HG03442 (cell line): ENCODE measurements around the gene BTF3.
A peak's percentile ranks its signal among the peaks of the same experiment; 100 is the strongest.

Experiments used
- ATAC-seq: cut with Tn5 transposase; IDR thresholded peaks from one replicate; pipeline ENCODE4 v1.9.1; 2021; ENCODE audit warnings: mild to moderate bottlenecking, moderate library complexity; ENCODE audit not compliant: unreplicated experiment

The BTF3 gene

DNA sequence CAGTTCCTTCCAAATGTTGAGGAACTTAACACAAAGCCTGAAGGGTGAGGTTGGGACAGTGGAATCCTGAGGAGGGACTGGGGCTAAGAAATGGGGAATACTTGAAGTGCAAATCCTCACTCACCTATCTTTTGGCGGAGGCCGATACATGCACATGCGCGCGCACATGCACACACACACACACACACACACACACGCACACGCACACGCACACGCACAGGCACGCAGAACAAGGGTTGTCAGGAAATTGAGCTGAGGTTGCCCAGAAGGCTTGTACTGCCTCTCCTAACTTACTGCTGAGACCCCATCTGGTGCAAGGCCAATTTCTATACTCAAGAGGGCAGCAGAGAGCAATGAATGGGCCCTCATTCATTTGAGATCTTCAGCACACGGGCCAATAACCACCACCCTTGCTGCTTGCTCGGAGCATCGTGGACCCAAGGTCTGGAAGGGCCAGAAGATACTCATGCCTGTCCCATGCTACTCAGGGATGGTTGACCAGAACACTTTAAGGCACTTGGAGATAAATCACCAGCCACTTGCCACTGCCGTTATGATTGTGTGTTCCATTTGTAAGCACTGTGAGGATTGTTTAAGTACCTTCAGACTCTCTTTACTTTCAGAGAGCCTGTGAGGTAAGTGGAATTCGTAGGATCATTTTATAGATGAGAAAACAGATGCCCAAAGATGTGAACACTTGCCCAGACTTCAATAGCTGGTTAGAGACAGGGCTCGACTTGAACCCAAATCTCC lies 21.5 kb downstream of the BTF3 start:
- ATAC-seq, result peak; percentile 91

DNA sequence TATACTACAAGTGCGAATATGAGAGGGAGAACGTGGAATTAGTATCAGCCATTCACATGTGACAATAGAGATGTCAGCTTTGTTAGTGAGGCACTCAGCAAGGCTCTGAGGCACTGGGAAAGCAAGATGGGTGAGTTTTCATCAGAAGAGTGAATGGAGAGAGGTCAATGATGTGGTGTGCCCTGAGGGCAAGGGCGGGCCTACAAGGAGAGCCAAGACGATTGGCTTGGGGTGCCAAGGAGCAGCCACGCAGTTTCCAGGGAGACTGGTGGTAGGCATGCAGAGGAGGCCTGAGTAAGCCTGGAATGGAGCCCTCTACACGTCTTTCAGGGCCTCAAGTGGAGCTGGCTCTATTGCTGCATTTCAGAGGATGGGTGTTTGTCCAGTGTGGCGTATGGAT lies 24.7 kb downstream of the BTF3 start:
- no peak for ATAC-seq

DNA sequence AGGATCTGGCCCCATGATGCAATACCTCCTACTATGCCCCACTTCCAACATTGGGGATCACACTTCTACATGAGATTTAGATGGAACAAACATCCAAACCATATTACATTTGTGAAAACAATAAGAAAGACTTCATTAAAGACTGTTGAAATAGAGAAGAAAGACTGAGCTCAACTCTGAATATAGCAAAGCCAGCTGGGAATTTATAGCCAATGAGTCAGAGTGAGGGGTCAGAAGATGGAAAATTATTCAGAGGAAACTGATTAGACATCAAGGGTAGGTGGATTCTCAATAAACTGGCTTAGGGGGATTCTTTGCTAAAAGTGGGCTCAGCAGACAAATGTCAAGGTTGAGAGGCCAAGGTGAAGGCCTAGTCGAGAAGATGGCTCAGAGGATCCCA lies 25.6 kb downstream of the BTF3 start:
- ATAC-seq, result no peak

DNA sequence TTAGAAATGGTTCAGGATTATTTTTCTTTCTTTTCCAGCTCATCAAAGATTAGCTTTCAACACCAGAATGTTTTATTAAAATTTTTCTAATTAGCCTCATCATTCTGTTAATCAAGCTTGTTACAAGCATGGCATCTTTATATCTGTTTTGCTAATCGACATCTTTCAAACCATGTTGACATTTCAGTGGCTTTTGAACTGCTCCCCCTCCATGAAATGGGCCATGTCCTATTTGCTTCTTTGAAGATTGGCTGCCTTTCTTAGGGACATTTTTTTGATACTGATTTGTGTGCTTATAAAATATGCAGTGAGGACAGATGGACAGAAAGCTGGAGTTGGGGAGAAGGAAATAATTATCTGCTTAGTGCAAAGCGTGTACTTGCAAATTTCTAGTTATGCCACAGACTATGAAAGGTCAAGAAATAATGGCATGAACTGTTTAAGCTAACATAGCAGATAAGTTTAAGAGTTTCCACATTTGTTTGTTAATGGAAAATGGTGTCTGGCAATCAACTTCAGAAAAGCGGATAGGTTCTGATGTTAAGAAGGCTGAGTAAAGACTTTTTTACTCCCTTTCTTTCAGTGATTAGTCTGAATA lies 27.5 kb downstream of the BTF3 start:
- no peak for ATAC-seq

DNA sequence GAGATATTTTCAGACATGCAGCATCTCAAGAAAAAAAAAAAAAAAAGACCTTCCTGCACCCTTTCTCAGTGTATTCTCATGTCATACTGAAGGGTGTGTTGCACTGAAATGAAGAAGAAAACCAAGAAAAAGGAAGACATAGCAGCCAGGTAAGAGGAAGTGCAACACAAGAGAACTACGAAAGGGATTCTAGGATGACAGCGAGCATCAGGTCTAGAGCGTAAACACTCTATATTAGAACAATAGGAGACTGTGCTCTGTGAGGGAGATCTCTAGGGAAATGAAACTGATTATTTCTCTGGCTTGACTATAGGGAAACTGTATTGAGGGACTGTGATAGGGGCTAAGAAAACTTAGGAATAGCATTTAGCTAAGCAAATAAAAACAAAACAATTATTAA lies 30.0 kb downstream of the BTF3 start:
- no peak for ATAC-seq

DNA sequence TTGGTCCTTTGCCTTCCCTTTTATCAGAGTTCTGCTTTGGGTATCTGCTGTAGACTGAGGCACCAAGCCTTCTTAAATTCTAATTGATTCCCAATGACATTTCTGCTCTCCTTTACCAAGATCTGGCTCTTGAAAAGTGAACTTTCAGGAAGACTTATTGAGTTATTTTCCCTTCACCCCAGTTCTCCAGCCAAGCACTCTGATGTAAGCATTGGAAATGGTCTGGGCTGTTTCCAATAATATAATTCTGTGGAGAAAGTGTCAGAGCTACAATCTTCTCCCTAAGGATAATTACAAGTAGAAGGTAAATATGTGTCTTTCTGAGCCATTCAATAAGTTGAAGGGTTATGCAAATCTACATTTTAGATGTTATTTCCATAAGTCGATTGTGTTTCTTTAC lies 30.8 kb downstream of the BTF3 start:
- ATAC-seq, result no peak

DNA sequence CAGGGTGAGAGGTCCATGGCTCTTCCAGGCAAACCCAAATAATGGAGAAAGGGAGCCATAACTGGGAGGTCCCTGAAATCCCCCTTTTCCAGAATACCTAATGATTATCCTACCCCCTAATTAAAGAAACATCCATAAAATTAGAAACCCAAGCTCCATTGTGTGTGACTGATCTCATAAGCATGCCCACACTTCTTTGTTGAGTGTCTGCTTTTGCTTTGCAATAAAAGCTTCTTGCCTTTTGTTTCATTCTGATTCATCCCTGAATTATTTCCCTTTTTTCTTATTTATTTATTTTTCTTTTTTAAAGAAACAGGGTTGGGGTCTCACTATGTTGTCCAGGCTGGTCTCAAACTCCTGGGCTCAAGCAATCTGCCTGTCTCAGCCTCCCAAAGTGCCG lies 33.1 kb downstream of the BTF3 start:
- no peak for ATAC-seq

DNA sequence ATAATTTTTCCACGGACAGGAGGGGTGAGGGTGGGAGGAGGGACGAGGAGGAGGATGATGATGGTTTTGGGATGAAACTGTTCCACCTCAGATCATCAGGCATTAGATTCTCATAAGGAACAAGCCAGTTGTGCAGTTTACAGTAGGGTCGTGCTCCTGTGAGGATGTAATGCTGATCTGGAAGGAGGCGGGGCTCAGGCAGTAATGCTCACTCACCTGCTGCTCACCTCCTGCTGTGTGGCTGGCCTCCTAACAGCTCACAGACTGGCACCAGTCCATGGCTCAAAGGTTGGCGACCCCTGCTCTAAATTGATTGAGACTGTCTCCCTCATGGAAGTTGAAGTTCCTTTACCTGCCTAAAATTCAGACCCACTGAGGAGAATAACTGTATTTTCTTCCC lies 34.0 kb downstream of the BTF3 start:
- no peak for ATAC-seq

DNA sequence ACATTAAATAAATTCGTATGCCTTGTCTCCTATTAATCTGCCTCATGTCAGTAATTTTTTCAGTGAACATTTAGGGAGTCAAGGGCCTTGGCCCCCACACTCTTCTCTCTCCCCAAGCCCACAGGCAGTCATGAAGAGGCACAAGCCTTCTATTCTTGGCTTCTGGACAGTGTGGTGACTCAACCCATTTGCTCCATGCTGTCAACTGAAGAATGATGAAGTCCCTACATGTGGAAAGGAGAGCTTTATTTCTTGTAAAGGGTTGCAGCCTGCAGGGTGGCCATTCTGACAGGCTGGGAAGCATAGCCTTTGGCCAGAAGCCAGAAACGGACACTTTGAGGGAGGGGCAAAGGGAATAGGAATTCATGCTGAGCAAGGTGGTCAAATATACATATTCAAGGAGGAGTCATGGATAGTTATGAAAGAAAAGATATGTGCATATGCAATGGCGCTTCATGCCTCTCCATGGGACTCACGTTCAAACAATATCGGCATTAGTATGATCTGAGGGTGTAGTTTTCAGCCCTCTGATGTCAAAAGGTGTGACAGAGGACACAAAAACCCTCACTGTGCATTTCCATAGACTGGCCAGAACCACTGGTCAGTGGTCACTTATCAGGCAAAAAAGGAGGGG lies 35.9 kb downstream of the BTF3 start:
- no peak for ATAC-seq

DNA sequence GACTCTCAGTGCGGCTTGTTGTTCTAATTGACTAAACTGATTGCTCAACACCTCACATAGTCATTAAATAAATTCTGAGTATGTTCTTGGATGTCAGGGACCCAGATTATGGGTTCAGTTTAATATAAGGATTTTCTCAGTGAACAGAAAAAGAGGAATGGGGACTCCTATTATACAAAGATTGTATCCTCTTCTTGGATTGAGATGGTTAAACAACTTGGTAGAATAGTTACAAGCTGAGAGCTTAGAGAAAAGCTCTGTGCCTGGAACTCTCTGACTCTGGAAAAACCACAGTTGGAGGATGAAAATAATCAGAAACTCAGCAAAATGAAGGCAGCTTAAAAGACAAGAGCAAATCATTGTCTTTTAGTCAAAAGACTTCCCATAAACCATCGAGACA lies 36.7 kb downstream of the BTF3 start:
- ATAC-seq, result no peak

DNA sequence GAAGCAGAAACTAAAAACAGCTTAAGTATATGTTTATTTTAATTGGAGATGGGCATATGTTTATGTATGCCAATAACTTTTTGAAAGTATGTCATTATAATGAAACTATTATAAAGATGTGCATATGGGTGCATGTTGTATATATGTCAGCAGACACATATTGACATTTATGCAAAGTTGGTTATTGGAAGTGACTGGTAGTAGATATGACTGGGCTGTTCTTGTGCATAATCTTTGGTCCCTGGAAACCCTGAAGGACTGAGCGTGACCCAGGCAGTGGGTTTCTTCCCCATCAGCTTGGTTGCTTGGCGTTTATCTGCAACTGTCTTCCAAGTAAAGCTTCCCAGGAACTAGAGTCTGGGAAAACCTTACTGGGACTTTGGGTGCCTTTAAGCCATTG lies 41.5 kb downstream of the BTF3 start:
- ATAC-seq, result no peak

DNA sequence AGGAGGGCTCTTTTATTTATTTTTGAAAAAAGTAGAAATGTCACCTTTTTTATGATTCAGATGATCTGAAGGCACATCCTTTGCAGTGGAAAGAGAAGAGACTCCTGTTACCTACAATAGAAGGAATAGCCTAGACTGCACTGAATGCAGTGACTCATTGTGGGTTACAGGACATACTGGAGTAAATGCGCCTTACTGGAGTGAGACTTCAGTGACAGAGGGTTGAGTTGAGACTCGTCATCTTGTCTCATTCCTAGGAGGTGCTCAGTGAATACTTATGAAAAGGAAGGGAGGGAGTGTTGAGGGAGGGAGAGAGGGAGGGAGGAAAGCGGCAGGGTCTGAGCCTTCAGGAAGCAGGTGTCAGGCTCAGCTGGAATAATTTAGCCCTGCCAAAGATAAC lies 42.0 kb downstream of the BTF3 start:
- ATAC-seq, result no peak

DNA sequence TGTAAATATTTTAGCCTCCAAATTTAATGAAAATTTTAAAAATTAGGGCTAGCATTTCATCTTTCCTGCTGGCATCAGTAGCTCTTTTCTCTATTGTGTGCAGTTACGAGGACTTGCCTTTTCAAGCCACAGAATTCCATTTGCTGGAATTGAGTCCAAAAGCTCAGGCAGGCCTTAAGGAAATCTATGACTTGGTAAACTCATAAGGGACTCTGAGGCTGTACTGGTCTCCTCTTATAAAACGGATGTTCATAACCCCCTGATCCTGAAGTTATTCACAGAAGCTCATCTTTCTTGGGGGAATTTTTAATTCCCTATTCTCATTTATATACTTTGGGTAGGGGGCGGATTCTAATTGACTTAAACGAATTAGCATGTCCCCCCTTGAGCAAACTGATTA lies 43.8 kb downstream of the BTF3 start:
- ATAC-seq, result no peak

DNA sequence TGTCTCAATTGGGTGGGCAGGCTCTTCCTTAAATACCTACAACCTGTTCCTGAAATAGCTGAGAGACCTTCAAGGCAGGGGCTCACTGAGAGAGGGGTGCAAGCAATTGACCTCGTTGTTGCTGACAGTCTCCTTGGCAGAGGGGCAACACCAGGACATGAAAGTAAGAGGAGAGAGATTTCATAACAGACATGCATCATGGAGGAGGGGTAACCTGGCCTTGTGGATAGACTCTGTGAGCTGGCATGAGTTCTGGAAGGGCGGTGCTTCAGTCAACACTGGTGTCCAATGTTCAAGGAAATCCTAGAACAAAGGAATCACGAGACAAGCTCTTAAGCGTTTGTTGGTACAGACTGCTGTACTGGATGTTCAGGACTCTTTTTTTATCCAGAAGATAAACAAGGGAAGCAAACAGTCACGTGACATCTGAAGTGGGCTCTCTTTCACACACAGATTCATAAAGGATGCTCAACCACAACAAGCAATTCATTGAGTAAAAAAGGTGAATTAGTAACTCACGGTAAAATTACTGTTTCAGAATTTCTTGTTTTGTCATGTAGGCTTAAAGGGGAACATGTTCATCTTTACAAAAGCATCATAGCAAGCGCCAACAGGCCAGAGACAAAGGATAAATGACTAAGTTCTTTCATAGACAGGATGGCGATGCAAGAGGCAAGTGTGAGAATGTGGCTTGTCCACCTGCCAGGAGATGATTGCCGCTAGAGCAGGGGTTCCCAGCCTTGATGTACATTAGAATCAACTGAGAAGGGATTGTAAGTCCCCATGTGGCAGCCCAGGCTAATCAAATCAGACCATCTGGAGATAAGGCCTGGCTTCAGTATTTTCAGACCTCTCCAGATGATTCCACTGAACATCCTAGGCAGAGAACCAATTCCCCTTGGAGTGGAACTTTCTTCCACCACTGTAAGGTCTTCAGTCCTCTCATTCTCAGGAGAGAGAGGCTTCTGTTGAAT lies 46.5 kb downstream of the BTF3 start:
- no peak for ATAC-seq

DNA sequence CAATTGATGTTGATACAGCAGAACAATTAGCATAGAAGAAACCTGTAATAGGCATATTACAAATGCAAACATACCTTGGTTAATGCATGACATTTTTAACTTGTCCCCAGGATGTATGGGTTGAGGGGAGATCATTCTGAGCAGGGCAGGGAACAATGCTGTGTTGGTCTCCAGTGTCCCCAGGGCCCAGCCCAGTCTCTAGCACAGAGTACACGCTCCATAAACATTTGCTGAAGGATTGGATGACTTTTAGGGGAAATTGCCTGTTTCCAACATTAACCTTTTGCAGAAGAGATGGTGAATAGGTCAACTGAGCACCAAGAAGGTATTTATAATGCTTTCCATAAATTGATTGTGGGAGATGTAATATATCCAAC lies 47.1 kb downstream of the BTF3 start:
- no peak for ATAC-seq

DNA sequence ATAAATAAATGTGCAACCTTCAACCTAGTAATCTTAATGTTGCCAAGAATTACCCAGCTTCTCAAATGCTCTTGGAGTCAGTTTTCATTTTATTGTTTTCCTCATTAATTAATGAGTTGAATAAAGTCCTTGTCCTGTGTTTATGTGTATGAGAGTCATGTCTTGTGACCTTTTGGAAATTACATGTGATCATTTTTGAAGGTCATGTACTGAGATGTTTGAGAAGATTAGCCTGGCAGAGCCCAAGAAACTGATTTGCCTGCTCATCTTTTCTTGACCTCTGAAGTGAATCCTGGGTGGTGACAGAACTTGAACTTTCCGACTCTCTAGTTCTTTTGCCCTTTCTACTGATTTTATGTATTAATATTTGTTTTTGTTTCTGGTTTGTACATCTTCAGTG lies 51.8 kb downstream of the BTF3 start:
- ATAC-seq, result no peak

DNA sequence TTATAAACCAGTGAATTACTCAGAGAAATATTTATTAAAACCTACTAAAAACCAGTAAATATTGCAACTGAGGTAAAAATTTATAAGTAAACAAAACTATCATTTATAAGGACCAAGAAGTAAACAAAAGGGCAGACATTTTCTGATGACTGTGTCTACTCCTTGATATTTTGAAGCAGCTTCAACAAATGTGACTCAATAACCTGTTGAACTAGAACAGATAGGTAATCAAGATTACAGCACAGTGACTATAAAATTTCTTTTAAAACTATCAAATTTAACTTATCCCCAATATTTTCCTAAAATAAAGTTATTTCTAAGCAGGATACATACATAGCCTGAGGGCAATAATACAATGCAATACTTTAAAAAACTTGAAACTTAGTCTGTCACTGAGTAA lies 54.4 kb downstream of the BTF3 start:
- ATAC-seq, result no peak
